H9 (cell line): Measurements from ENCODE around the gene MYRIP. TPM values are rescaled to one million over a fixed set of nuclear protein-coding genes. Genes with fewer than 3 reads are reported as not detected.
A peak's percentile ranks its signal among the peaks of the same experiment; 100 is the strongest.

Experiments
- DNase-seq: peaks from one replicate; pipeline ENCODE4 v3.0.0-alpha.2; 2017
- H2AFZ ChIP-seq: one replicate; pipeline ENCODE4 v1.6.1; 2013; ENCODE audit warnings: mild to moderate bottlenecking, low read length, control low read depth, moderate library complexity
- H2AK5ac ChIP-seq: 2 replicates; pipeline ENCODE4 v1.6.1; 2013; ENCODE audit warnings: low read length, control low read depth, mixed read lengths; ENCODE audit not compliant: insufficient read length
- H2BK120ac ChIP-seq: one replicate; pipeline ENCODE4 v1.6.1; 2013; ENCODE audit warnings: low read depth, mild to moderate bottlenecking, low read length, control low read depth, inconsistent platforms; ENCODE audit not compliant: poor library complexity, severe bottlenecking
- H2BK12ac ChIP-seq: 2 replicates; pipeline ENCODE4 v1.6.1; 2013; ENCODE audit warnings: low read length, control low read depth, mixed read lengths, low read depth; ENCODE audit not compliant: insufficient read length
- H2BK15ac ChIP-seq: 2 replicates; pipeline ENCODE4 v1.6.1; 2013; ENCODE audit warnings: low read depth, low read length, control low read depth
- H2BK20ac ChIP-seq: one replicate; pipeline ENCODE4 v1.6.1; 2013; ENCODE audit warnings: low read depth, mild to moderate bottlenecking, low read length, control low read depth, inconsistent platforms; ENCODE audit not compliant: poor library complexity, severe bottlenecking
- H2BK5ac ChIP-seq: 2 replicates; pipeline ENCODE4 v1.6.1; 2013; ENCODE audit warnings: low read length, control low read depth, mixed read lengths; ENCODE audit not compliant: insufficient read length
- H3K14ac ChIP-seq: 2 replicates; pipeline ENCODE4 v1.6.1; 2013; ENCODE audit warnings: low read length, control low read depth; ENCODE audit not compliant: insufficient read depth
- H3K18ac ChIP-seq: 2 replicates; pipeline ENCODE4 v1.6.1; 2013; ENCODE audit warnings: low read depth, mild to moderate bottlenecking, mixed read lengths, low read length, control low read depth; ENCODE audit not compliant: insufficient read length
- H3K23ac ChIP-seq: 2 replicates; pipeline ENCODE4 v1.6.1; 2013; ENCODE audit warnings: low read length, control low read depth, mixed read lengths, low read depth; ENCODE audit not compliant: insufficient read length
- H3K23me2 ChIP-seq: 2 replicates; pipeline ENCODE4 v1.6.1; 2013; ENCODE audit warnings: low read depth, mild to moderate bottlenecking, mixed read lengths, low read length, control low read depth; ENCODE audit not compliant: insufficient read length, poor library complexity, severe bottlenecking
- H3K27ac ChIP-seq: 2 replicates; pipeline ENCODE4 v1.5.1; 2013; ENCODE audit warnings: low read length, control low read depth, mixed read lengths, low read depth; ENCODE audit not compliant: insufficient read length
- H3K27me3 ChIP-seq: 2 replicates; pipeline ENCODE4 v1.6.1; 2013; ENCODE audit warnings: low read length, control low read depth, inconsistent platforms; ENCODE audit not compliant: insufficient read depth
- H3K4ac ChIP-seq: 2 replicates; pipeline ENCODE4 v1.6.1; 2013; ENCODE audit warnings: low read depth, mild to moderate bottlenecking, control low read depth, inconsistent platforms, low read length, moderate library complexity
- H3K4me1 ChIP-seq: 2 replicates; pipeline ENCODE4 v1.6.1; 2013; ENCODE audit warnings: low read length, control low read depth, inconsistent platforms; ENCODE audit not compliant: insufficient read depth
- H3K4me2 ChIP-seq: 2 replicates; pipeline ENCODE4 v1.6.1; 2013; ENCODE audit warnings: low read length, control low read depth, mixed read lengths; ENCODE audit not compliant: insufficient read length, insufficient read depth
- H3K56ac ChIP-seq: 2 replicates; pipeline ENCODE4 v1.6.1; 2013; ENCODE audit warnings: low read depth, mild to moderate bottlenecking, mixed read lengths, low read length, control low read depth; ENCODE audit not compliant: insufficient read length
- H3K79me1 ChIP-seq: 2 replicates; pipeline ENCODE4 v1.6.1; 2013; ENCODE audit warnings: low read depth, mild to moderate bottlenecking, moderate library complexity, low read length, control low read depth, inconsistent platforms; ENCODE audit not compliant: insufficient read depth, poor library complexity, severe bottlenecking
- H3K79me2 ChIP-seq: 2 replicates; pipeline ENCODE4 v1.6.1; 2013; ENCODE audit warnings: low read length, control low read depth, inconsistent platforms; ENCODE audit not compliant: insufficient read depth
- H3K9ac ChIP-seq: 2 replicates; pipeline ENCODE4 v1.6.1; 2013; ENCODE audit warnings: low read length, control low read depth, mixed read lengths; ENCODE audit not compliant: insufficient read length; ENCODE audit errors: extremely low read depth
- H3K9me3 ChIP-seq: one replicate; pipeline ENCODE4 v1.6.1; 2013; ENCODE audit warnings: low read depth, low read length, inconsistent platforms; ENCODE audit not compliant: control insufficient read depth
- H3T11ph ChIP-seq: one replicate; pipeline ENCODE4 v1.6.1; 2013; ENCODE audit warnings: mild to moderate bottlenecking, low read length, control low read depth, inconsistent platforms
- H4K20me1 ChIP-seq: one replicate; pipeline ENCODE4 v1.6.1; 2013; ENCODE audit not compliant: control insufficient read depth, insufficient read length, insufficient read depth
- H4K5ac ChIP-seq: 2 replicates; pipeline ENCODE4 v1.6.1; 2013; ENCODE audit warnings: low read depth, mild to moderate bottlenecking, mixed read lengths, low read length, control low read depth; ENCODE audit not compliant: insufficient read length
- H4K8ac ChIP-seq: replicated peaks from 2 replicates; pipeline ENCODE4 v1.6.1; 2013; ENCODE audit warnings: low read length, control low read depth, mixed read lengths, low read depth; ENCODE audit not compliant: insufficient read length
- H4K91ac ChIP-seq: 2 replicates; pipeline ENCODE4 v1.6.1; 2013; ENCODE audit warnings: low read depth, mild to moderate bottlenecking, moderate library complexity, mixed read lengths, low read length, control low read depth; ENCODE audit not compliant: insufficient read length
- H3K27ac Mint-ChIP-seq, 3 experiments: 2 replicates in 2 of 3; 3 replicates in 1 of 3; pipeline ENCODE4 v1.8.0; 2020 to 2021; ENCODE audit warnings: mixed read lengths in 3 of 3, mild to moderate bottlenecking in 1 of 3, moderate library complexity in 1 of 3
- H3K27me3 Mint-ChIP-seq: 2 replicates; pipeline ENCODE4 v1.8.0; 2021; ENCODE audit warnings: low read depth, mild to moderate bottlenecking, moderate library complexity, mixed read lengths
- H3K36me3 Mint-ChIP-seq, 3 experiments: 2 replicates in 2 of 3; 3 replicates in 1 of 3; pipeline ENCODE4 v1.8.0; 2020 to 2021; ENCODE audit warnings: low read depth in 3 of 3, mixed read lengths in 3 of 3; ENCODE audit not compliant: insufficient read depth in 1 of 3
- H3K4me1 Mint-ChIP-seq, 2 experiments: 2 replicates each; pipeline ENCODE4 v1.8.0; 2020; ENCODE audit warnings: mixed read lengths in 2 of 2
- H3K4me3 Mint-ChIP-seq, 2 experiments: 2 replicates in 1 of 2; 3 replicates in 1 of 2; pipeline ENCODE4 v1.8.0; 2020 to 2021; ENCODE audit warnings: mild to moderate bottlenecking in 2 of 2, mixed read lengths in 2 of 2, moderate library complexity in 1 of 2
- H3K9me3 Mint-ChIP-seq, 2 experiments: 2 replicates in 1 of 2; 3 replicates in 1 of 2; pipeline ENCODE4 v1.8.0; 2020; ENCODE audit warnings: mild to moderate bottlenecking in 2 of 2, mixed read lengths in 2 of 2, moderate library complexity in 1 of 2
- WGBS: extraction: QIAGEN DNeasy Blood & Tissue Kit; methylation state at CpG from one replicate; pipeline ENCODE4 v1.1.7; 2013; ENCODE audit warnings: missing lambda C conversion rate, low lambda C conversion rate, mixed read lengths; ENCODE audit not compliant: insufficient read length; ENCODE audit errors: extremely low coverage; 5-methylcytosine and 5-hydroxymethylcytosine counted together
- total RNA-seq: library from RNA; stranded (reverse); gene quantifications from 2 replicates; pipeline ENCODE4 v1.2.1, GENCODE V29; 2021
- TF ChIP-seq, protein P1 (sequence below): fragments of 200-600 bp; sonication (generic); conservative IDR thresholded peaks from 3 replicates; pipeline ENCODE4 v1.8.0; 2021; ENCODE audit warnings: antibody characterized with exemption, mild to moderate bottlenecking

Gene MYRIP
- total RNA-seq, 1 experiment from 2014 or later, result 1.8 TPM

DNA sequence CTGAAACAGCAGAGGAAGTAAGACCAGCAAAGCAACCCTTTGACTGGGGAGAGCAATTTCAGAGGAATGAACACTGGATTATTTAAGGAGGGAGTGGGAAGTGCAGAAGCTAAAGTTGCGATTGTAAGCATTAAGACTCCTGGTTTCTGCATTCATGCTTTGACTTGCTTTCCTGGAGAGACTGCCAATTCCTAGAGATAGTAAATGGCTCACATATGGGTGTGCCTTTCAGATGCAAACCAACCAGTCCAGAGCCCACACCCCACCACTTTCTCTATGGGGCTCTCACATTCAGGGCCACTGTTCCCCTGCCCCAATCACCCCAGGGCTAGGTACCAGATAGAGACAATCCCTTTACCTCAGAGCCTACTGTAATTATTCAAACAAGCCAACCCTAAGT, 299.2 kb downstream of the MYRIP start:
- H4K8ac ChIP-seq, result no peak overlapping the region
- H2BK120ac ChIP-seq, result no peak overlapping the region
- no CpG with 5 or more reads among the region's 1 CpG for WGBS
- no peaks in the 10 kb centered on the region for H3K79me1 ChIP-seq
- H2AFZ ChIP-seq, result no peak overlapping the region
- no peaks in the 10 kb centered on the region for H3K23me2 ChIP-seq
- H3K27me3 ChIP-seq, result no peaks in the 10 kb centered on the region
- Mint-ChIP-seq H3K36me3 (no peaks in the 10 kb centered on the region), H3K27ac (0 out of 7 replicates have a peak overlapping the region, but pooled peaks of 1 of the 3 experiments have one; percentile 11), H3K4me3 (no peak overlapping the region), H3K4me1 (peaks cover 16 to 17% of the 10 kb centered on the region in 2 experiments), H3K9me3 (no peaks in the 10 kb centered on the region), H3K27me3 (no peaks in the 10 kb centered on the region)
- H3K18ac ChIP-seq, result no peak overlapping the region
- H4K20me1 ChIP-seq, result no peaks in the 10 kb centered on the region
- no peak overlapping the region for H3K9ac ChIP-seq
- no peaks in the 10 kb centered on the region for H3K79me2 ChIP-seq
- H3K56ac ChIP-seq, result no peak overlapping the region
- no peak overlapping the region for H3T11ph ChIP-seq
- H2BK5ac ChIP-seq, result no peak overlapping the region
- no peak overlapping the region for H2AK5ac ChIP-seq
- H2BK15ac ChIP-seq, result no peak overlapping the region
- no peak overlapping the region for H2BK20ac ChIP-seq
- no peak overlapping the region for H3K27ac ChIP-seq
- H3K4ac ChIP-seq, result no peak overlapping the region
- TF ChIP-seq, protein P1, sequence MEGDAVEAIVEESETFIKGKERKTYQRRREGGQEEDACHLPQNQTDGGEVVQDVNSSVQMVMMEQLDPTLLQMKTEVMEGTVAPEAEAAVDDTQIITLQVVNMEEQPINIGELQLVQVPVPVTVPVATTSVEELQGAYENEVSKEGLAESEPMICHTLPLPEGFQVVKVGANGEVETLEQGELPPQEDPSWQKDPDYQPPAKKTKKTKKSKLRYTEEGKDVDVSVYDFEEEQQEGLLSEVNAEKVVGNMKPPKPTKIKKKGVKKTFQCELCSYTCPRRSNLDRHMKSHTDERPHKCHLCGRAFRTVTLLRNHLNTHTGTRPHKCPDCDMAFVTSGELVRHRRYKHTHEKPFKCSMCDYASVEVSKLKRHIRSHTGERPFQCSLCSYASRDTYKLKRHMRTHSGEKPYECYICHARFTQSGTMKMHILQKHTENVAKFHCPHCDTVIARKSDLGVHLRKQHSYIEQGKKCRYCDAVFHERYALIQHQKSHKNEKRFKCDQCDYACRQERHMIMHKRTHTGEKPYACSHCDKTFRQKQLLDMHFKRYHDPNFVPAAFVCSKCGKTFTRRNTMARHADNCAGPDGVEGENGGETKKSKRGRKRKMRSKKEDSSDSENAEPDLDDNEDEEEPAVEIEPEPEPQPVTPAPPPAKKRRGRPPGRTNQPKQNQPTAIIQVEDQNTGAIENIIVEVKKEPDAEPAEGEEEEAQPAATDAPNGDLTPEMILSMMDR, result no peak
- no peak overlapping the region for H3K23ac ChIP-seq
- no peaks in the 10 kb centered on the region for H3K9me3 ChIP-seq
- H2BK12ac ChIP-seq, result no peak overlapping the region
- peaks cover 4% of the 10 kb centered on the region; the same call in 1 of the 2 replicates for H3K4me1 ChIP-seq
- no peak for DNase-seq
- no peak overlapping the region for H4K5ac ChIP-seq
- no peak overlapping the region for H4K91ac ChIP-seq
- H3K14ac ChIP-seq, result no peak overlapping the region
- no peak overlapping the region for H3K4me2 ChIP-seq
